Measurements from ENCODE around the gene PLA2G2A. TPM values are rescaled to one million over a fixed set of nuclear protein-coding genes. Genes with fewer than 3 reads are reported as not detected.
A peak's percentile ranks its signal among the peaks of the same experiment; 100 is the strongest.

Gene PLA2G2A
- total and polyA plus RNA-seq, 8 donors: 0.42 to 53.5 (median 8.9) TPM

DNA sequence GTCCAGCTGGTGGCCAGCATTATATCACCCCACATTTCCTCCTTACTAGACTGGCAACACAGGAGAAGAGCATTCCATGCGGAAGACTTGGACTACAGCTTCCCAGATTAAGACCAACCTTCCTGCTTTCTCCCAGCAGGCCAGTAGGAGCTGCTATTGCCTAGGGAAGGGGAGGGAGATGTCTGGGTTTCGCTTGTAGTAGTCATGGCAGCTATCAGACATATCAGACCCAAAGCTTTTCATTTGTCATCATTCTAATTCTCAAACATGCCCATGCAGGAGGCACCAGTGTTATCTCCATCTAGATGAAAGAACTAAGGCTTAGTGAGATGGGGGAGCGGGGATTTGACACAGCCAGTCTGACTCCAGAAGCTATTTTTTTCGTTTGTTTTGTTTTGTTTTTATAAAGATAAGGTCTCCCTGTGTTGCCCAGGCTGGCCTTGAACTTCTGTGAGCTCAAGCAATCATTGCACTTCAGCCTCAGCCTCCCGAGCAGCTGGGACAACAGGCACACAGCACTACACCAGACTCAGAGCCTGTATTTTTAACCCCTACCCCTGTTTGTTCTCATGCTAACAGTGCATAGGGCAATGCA is 4.5 kb downstream of the PLA2G2A start:
- peak in 4 of 6 donors; percentile 43 to 76 (median 57) for DNase-seq
- no peaks in the 10 kb centered on the region for H3K9me3 ChIP-seq
- no peak for FAIRE-seq
- peaks cover 0 to 5% (median 4%) of the 10 kb centered on the region in 3 donors for H3K4me1 ChIP-seq
- no peaks in the 10 kb centered on the region for H3K27me3 ChIP-seq
- TF ChIP-seq, protein P1, sequence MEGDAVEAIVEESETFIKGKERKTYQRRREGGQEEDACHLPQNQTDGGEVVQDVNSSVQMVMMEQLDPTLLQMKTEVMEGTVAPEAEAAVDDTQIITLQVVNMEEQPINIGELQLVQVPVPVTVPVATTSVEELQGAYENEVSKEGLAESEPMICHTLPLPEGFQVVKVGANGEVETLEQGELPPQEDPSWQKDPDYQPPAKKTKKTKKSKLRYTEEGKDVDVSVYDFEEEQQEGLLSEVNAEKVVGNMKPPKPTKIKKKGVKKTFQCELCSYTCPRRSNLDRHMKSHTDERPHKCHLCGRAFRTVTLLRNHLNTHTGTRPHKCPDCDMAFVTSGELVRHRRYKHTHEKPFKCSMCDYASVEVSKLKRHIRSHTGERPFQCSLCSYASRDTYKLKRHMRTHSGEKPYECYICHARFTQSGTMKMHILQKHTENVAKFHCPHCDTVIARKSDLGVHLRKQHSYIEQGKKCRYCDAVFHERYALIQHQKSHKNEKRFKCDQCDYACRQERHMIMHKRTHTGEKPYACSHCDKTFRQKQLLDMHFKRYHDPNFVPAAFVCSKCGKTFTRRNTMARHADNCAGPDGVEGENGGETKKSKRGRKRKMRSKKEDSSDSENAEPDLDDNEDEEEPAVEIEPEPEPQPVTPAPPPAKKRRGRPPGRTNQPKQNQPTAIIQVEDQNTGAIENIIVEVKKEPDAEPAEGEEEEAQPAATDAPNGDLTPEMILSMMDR (IDR thresholded peaks at IDR 0.05): peak; percentile 16 to 56 (median 46)
- peak; percentile 89 to 96 (median 91) for ATAC-seq
- H3K36me3 ChIP-seq: no peaks in the 10 kb centered on the region
- peak overlapping the region in 1 of 4 donors; percentile 42 for H3K27ac ChIP-seq
- WGBS, 2 donors: 5 to 11% methylated on average over 5 of the region's 5 CpGs
- H3K4me3 ChIP-seq: no peak overlapping the region
- intact Hi-C loops (cut with DNase I): loop anchor here in 1 of 3 donors (10.0 kb wide), 1 partner anchor 170 kb away; no protein-coding TSS in a partner anchor

DNA sequence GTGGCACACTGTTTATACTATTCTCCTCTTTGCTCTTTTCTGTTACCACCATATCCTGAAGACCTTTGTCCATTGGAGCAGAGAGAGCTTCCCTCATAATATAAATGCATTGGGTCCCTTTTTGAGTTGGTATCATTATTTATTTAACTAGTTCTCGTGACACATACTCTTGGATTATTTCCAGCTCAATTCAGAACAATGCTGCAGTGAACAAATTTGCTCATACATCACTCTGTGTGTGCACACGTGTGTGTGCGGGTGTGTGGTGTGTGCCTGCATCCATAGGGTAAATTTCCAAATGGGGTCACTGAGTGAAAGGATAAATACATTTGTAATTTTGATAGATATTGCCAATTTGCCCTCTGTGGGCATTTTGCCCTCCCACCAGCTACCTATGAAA is 5.8 kb downstream of the PLA2G2A start:
- DNase-seq: no peak
- ATAC-seq: no peak
- H3K27ac ChIP-seq: no peak overlapping the region
- no peak overlapping the region for H3K4me3 ChIP-seq
- TF ChIP-seq, protein P1 (IDR thresholded peaks at IDR 0.05): no peak
- no peaks in the 10 kb centered on the region for H3K36me3 ChIP-seq
- intact Hi-C loops (cut with DNase I): loop anchor here in 1 of 3 donors (10.0 kb wide), 1 partner anchor 171 kb away; no protein-coding TSS in a partner anchor
- 21 to 22% methylated on average over 3 of the region's 3 CpGs for WGBS, 2 donors
- FAIRE-seq: no peak
- no peaks in the 10 kb centered on the region for H3K27me3 ChIP-seq
- H3K4me1 ChIP-seq: peaks cover 0 to 5% (median 4%) of the 10 kb centered on the region in 3 donors
- no peaks in the 10 kb centered on the region for H3K9me3 ChIP-seq

DNA sequence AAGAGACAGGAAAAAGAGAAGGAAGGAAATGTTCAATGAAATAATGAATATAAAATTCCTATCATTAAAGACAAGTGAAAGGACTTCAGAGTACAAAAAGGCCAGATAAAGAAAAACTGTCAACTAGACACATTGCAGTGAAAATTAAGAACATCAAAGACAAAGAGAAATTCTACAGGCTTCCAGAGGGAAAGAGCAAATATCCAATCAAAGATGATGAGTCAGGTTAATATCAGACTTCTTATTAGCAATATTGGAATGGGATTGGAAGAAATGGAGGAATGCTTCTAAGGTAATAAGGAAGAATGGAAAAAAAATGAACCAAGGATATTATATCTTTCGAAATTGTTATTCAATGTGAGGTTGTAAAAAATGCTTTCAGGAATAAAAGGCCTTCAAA is 7.8 kb downstream of the PLA2G2A start:
- Histone ChIP-seq H3K4me3 (no peak overlapping the region), H3K4me1 (peaks cover 0 to 5% (median 4%) of the 10 kb centered on the region in 3 donors), H3K9me3 (no peaks in the 10 kb centered on the region), H3K27ac (no peak overlapping the region), H3K27me3 (no peaks in the 10 kb centered on the region), H3K36me3 (no peaks in the 10 kb centered on the region)
- TF ChIP-seq, protein P1 (IDR thresholded peaks at IDR 0.05): no peak
- DNase-seq (no peak), ATAC-seq (no peak), FAIRE-seq (no peak)
- intact Hi-C loops (cut with DNase I): loop anchor here in 1 of 3 donors (10.0 kb wide), 1 partner anchor 173 kb away; no protein-coding TSS in a partner anchor
- 83 to 94% methylated on average over 1 of the region's 1 CpG for WGBS, 2 donors

DNA sequence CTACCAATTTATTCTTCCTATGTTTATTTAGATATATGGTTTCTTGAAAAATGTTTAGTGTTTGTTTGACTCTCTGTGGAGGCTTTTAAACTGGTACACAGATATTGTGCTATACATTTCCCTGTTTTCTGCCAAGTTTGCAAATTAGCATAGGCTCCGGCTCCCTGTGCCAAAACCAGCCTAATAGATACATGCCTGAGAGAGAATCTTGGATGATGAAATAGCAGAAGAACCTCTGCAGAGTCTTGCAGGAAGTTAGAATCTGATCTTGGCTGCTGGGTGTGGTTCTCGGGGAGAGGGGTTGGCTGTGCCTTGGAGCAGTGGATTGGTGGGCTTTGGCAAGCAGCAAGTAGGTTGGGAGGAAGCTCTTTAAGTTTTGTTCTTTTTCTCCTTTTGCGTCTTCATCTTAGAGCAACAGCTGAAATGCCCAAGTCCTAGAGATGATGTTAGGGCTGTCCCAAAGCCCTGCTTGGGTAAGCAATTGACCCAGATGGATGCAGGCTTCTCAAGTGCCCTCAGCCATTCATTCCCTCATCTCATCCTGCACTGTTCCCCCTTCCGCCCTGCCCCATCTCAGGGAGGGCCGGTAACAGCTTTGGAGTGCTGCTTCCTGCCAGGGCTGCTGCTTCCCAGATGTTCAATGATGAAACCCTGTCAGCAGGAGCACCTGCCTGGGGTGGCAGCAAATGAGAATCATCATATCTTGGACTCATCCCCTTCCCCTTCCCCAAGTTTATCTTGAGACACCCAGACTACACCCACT is 9.3 kb downstream of the PLA2G2A start:
- Histone ChIP-seq H3K27ac (no peak overlapping the region), H3K36me3 (no peaks in the 10 kb centered on the region), H3K4me3 (no peak overlapping the region), H3K9me3 (no peaks in the 10 kb centered on the region), H3K27me3 (no peaks in the 10 kb centered on the region), H3K4me1 (peaks cover 0 to 2% (median 0%) of the 10 kb centered on the region in 3 donors)
- DNase-seq (no peak), FAIRE-seq (no peak), ATAC-seq (no peak)
- WGBS, 2 donors: 77 to 86% methylated on average over 5 of the region's 5 CpGs
- TF ChIP-seq, protein P1 (IDR thresholded peaks at IDR 0.05): no peak
- intact Hi-C loops (cut with DNase I): loop anchor here in 1 of 3 donors (10.0 kb wide), 1 partner anchor 175 kb away; no protein-coding TSS in a partner anchor

All from pancreas (tissue), 10 donors.